Central memory CD8-positive, alpha-beta T cell (primary cell): ENCODE results near the gene ZNF487.
"Not testable (repeated sequence)": the region's sequence is repeated elsewhere in the genome, so short reads cannot be mapped to it uniquely, and the experiment has no call there.

Experiments used
- ATAC-seq: fragments of 150-1000 bp; cut with Tn5 transposase; replicated peaks from 2 replicates; pipeline ENCODE4 v1.10.0; 2022; ENCODE audit warnings: mild to moderate bottlenecking, moderate FRiP score, moderate number of reproducible peaks; ENCODE audit not compliant: poor library complexity, severe bottlenecking; ENCODE audit errors: extremely low read depth
- DNase-seq, 2 donors: peaks; one replicate each; pipeline ENCODE4 v3.0.0; 2021; ENCODE audit warnings: low spot score in 2 of 2
- H3K27ac Mint-ChIP-seq: one replicate; pipeline ENCODE4 v1.8.0; 2022; ENCODE audit warnings: low read depth, mild to moderate bottlenecking, moderate library complexity, mixed read lengths
- H3K27me3 Mint-ChIP-seq: one replicate; pipeline ENCODE4 v1.8.0; 2022; ENCODE audit warnings: mixed read lengths
- H3K36me3 Mint-ChIP-seq: one replicate; pipeline ENCODE4 v1.8.0; 2022; ENCODE audit warnings: mild to moderate bottlenecking, moderate library complexity, mixed read lengths; ENCODE audit not compliant: insufficient read depth
- H3K4me1 Mint-ChIP-seq: one replicate; pipeline ENCODE4 v1.8.0; 2022; ENCODE audit warnings: mixed read lengths
- H3K4me3 Mint-ChIP-seq: one replicate; pipeline ENCODE4 v1.8.0; 2022; ENCODE audit warnings: mild to moderate bottlenecking, moderate library complexity, mixed read lengths
- H3K9me3 Mint-ChIP-seq: one replicate; pipeline ENCODE4 v1.8.0; 2022; ENCODE audit warnings: mixed read lengths

ZNF487 gene

DNA sequence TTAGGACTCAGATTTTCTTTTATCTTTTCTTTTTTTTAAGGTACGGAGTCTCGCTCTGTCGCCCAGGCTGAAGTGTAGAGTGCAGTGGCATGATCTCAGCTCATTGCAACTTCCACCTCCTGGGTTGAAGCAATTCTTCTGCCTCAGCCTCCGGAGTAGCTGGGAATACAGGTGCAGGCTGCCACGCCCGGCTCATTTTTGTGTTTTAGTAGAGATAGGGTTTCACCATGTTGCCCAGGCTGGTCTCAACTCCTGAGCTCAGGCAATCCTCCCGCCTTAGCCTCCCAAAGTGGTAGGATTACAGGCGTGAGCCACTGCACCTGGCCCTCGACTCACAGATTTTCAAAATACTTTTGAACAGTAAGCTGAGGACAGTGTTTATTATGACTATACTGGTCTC lies 17.1 kb downstream of the ZNF487 start:
- not testable (repeated sequence) for DNase-seq, H3K27me3 Mint-ChIP-seq, H3K9me3 Mint-ChIP-seq, ATAC-seq
- Mint-ChIP-seq H3K4me1 (peaks cover 48% of the 10 kb centered on the region), H3K4me3 (peak overlapping the region; percentile 99), H3K27ac (peak overlapping the region; percentile 98), H3K36me3 (peaks cover 21% of the 10 kb centered on the region)

DNA sequence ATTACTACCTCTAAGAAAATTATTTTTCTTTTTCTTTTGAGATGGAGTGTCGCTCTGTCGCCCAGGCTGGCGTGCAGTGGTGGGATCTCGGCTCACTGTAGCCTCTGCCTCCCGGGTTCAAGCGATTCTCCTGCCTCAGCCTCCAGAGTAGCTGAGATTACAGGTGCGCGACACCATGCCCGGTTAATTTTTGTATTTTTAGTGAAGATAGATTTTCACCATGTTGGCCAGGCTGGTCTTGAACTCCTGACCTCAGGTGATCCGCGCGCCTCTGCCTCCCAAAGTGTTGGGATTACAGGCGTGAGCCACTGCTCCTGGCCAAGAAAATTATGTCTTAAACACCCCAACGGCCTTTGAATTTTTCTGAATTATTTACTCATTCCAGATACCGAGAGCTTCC lies 19.6 kb downstream of the ZNF487 start:
- Mint-ChIP-seq H3K4me1 (peaks cover 50% of the 10 kb centered on the region), H3K4me3 (peak overlapping the region; percentile 99), H3K27ac (peak overlapping the region; percentile 98), H3K36me3 (peaks cover 21% of the 10 kb centered on the region)
- DNase-seq, ATAC-seq, H3K9me3 Mint-ChIP-seq, H3K27me3 Mint-ChIP-seq: not testable (repeated sequence)

DNA sequence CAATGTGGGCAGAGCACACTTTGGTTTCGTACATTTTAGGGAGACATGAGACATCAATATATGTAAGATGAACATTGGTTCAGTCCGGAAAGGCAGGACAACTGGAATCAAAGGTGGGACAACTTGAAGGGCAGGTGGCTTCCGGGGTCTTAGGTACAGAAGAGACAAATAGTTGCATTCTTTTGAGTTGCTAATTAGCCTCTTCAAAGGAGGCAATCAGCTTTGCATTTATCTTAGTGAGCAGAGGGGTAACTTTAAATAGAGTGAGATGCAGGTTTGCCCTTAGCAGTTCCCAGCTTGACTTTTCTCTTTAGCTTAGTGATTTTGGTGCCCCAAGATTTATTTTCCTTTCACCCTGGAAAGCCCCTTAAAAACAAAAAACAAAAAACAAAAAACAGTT lies 21.3 kb downstream of the ZNF487 start:
- Mint-ChIP-seq H3K36me3 (peaks cover 16% of the 10 kb centered on the region), H3K27ac (no peak overlapping the region), H3K4me3 (no peak overlapping the region), H3K4me1 (peaks cover 40% of the 10 kb centered on the region), H3K9me3 (no peaks in the 10 kb centered on the region), H3K27me3 (no peaks in the 10 kb centered on the region)
- no peak for DNase-seq
- no peak for ATAC-seq

- DNase-seq, result peak in 1 of 2 donors; percentile 36
- Mint-ChIP-seq H3K4me3 (no peak overlapping the region), H3K9me3 (no peaks in the 10 kb centered on the region)
Observed at GRCh38 chr10:43461950-43462349, 25.0 kb downstream of the ZNF487 start.

DNA sequence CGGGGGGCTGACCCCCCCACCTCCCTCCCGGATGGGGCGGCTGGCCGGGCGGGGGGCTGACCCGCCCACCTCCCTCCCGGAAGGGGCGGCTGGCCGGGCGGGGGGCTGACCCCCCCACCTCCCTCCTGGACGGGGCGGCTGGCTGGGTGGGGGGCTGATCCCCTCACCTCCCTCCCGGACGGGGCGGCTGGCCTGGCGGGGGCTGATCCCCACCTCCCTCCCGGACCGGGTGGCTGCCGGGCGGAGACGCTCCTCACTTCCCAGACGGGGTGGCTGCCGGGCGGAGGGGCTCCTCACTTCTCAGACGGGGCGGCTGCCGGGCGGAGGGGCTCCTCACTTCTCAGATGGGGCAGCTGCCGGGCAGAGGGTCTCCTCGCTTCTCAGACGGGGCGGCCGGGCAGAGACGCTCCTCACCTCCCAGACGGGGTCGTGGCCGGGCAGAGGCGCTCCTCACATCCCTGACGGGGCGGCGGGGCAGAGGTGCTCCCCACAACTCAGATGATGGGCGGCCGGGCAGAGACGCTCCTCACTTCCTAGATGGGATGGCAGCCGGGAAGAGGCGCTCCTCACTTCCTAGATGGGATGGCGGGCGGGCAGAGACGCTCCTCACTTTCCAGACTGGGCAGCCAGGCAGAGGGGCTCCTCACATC lies 28.3 kb downstream of the ZNF487 start:
- H3K4me1 Mint-ChIP-seq, H3K36me3 Mint-ChIP-seq, H3K27me3 Mint-ChIP-seq, ATAC-seq, H3K9me3 Mint-ChIP-seq, H3K27ac Mint-ChIP-seq, DNase-seq, H3K4me3 Mint-ChIP-seq: not testable (repeated sequence)

More at GRCh38 chr10:43461950-43462349, 25.0 kb downstream of the ZNF487 start:
- Mint-ChIP-seq H3K27me3 (no peaks in the 10 kb centered on the region), H3K27ac (peak overlapping the region; percentile 3), H3K36me3 (peaks cover 2% of the 10 kb centered on the region), H3K4me1 (peaks cover 13% of the 10 kb centered on the region)
- ATAC-seq, result peak; percentile 82

GRCh38 chr10:43465736-43466120 lies 28.8 kb downstream of the ZNF487 start:
- H3K4me1 Mint-ChIP-seq, H3K36me3 Mint-ChIP-seq, ATAC-seq, H3K9me3 Mint-ChIP-seq, DNase-seq, H3K27ac Mint-ChIP-seq, H3K4me3 Mint-ChIP-seq, H3K27me3 Mint-ChIP-seq: not testable (repeated sequence)

DNA sequence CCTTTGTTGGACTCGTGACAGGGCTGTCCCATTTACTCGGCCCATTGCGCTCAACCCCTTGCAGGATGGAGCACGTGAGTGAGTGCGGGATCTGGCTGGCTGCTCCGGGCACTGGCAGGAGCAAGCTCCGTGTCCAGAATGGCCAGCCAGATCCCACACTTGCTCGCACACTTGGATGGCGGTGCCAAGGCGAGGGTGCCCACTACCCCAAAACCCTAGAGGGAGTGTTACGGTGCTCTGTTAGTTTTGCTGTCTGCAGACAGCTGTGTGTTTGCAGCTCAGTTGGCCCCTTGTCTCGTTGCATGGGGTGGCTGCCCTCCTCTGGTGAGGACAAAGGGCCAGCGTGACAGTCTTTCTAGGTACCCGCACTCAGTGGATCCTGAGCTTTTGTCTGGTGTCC lies 34.2 kb downstream of the ZNF487 start:
- Mint-ChIP-seq H3K4me1 (no peaks in the 10 kb centered on the region), H3K27me3 (no peaks in the 10 kb centered on the region), H3K9me3 (no peaks in the 10 kb centered on the region), H3K27ac (no peak overlapping the region), H3K4me3 (no peak overlapping the region), H3K36me3 (peaks cover 2% of the 10 kb centered on the region)
- ATAC-seq, result no peak
- no peak for DNase-seq

DNA sequence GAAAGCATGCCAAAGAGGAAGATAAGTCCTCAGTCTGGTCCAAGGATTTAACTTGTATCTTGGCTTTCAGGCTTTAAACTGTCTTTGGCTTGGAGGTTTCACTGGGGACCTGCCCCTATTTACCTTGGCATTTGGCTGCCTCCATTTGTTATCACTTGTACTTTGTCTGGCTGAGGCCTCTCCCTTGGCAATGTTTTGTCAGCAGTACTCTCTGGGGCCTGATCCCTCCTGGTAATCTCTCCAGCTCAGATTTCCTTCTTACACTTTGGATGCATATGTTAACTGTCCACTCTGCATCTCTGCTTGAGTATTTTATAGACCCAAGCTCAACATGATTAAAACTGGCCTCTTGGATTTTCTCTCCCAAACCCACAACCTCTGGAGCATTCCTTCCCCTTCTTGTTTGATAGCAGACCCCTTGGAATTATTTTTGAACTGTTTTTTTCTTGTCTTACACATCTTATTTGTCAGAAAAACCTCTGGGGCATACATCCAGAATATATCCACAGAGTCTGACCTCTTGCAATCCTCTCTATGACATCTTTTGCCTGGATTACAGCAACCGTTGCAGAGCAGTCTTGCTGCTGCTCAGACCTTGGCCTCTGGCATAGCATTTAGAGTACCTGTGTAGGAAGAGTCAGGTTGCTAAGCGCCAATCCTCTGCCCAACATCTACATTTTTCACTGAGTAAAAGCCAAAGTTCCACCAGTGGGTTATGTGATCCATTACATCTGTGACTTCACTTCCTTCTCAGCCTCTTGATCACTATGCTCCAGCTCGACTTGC lies 35.2 kb downstream of the ZNF487 start:
- Mint-ChIP-seq H3K4me1 (no peaks in the 10 kb centered on the region), H3K4me3 (no peak overlapping the region), H3K27me3 (no peaks in the 10 kb centered on the region), H3K36me3 (no peaks in the 10 kb centered on the region), H3K9me3 (no peaks in the 10 kb centered on the region), H3K27ac (peak overlapping the region; percentile 45)
- DNase-seq (no peak), ATAC-seq (no peak)

DNA sequence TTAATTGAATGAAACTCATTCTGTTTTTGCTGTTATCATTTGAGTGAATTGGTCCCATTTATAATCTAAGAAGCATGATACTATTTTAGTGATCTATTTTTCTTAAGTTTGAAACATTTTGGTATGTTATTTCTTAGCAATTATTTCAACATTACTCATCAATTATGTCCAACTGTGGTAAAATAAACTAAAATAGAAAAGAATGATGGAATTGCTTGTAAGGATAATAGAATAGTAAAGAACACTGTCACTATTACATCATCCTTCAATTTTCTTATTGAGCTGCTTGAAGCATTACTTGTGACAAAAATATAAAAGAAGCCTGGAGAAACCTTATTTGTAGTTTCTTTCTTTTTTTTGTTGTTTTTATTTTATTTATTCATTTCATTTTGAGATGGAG lies 42.4 kb downstream of the ZNF487 start:
- Mint-ChIP-seq H3K9me3 (peaks cover 14% of the 10 kb centered on the region), H3K27ac (no peak overlapping the region), H3K4me3 (no peak overlapping the region), H3K36me3 (peaks cover 3% of the 10 kb centered on the region), H3K4me1 (no peaks in the 10 kb centered on the region), H3K27me3 (no peaks in the 10 kb centered on the region)
- DNase-seq, result no peak
- ATAC-seq, result no peak

GRCh38 chr10:43482319-43483078 lies 45.6 kb downstream of the ZNF487 start:
- ATAC-seq, result no peak
- Mint-ChIP-seq H3K27me3 (no peaks in the 10 kb centered on the region), H3K9me3 (peaks cover 14% of the 10 kb centered on the region), H3K4me3 (no peak overlapping the region), H3K36me3 (peaks cover 6% of the 10 kb centered on the region), H3K27ac (no peak overlapping the region), H3K4me1 (no peaks in the 10 kb centered on the region)
- DNase-seq, result no peak

- Mint-ChIP-seq H3K4me1 (no peaks in the 10 kb centered on the region), H3K4me3 (no peak overlapping the region), H3K27me3 (peaks cover 2% of the 10 kb centered on the region), H3K9me3 (no peaks in the 10 kb centered on the region), H3K36me3 (no peaks in the 10 kb centered on the region), H3K27ac (peak overlapping the region; percentile 55)
- ATAC-seq (no peak), DNase-seq (no peak)
Observed at GRCh38 chr10:43491855-43492254, 54.9 kb downstream of the ZNF487 start.

- ATAC-seq (no peak), DNase-seq (no peak)
- Mint-ChIP-seq H3K36me3 (no peaks in the 10 kb centered on the region), H3K27ac (no peak overlapping the region), H3K9me3 (no peaks in the 10 kb centered on the region), H3K4me3 (no peak overlapping the region), H3K27me3 (no peaks in the 10 kb centered on the region), H3K4me1 (no peaks in the 10 kb centered on the region)
Observed at GRCh38 chr10:43502931-43503330, 66.0 kb downstream of the ZNF487 start.
